Hepatocyte (in vitro differentiated cells): Measurements from ENCODE around the gene SRMS.

ENCODE experiments used
- CTCF ChIP-seq: fragments of 200-600 bp; sonication (generic); IDR thresholded peaks from 2 replicates; pipeline ENCODE4 v1.5.1; 2016; ENCODE audit warnings: antibody characterized with exemption, mild to moderate bottlenecking; ENCODE audit not compliant: poor library complexity
- EZH2 ChIP-seq: fragments of 200-600 bp; sonication (generic); IDR thresholded peaks from 2 replicates; pipeline ENCODE4 v1.6.1; 2016; ENCODE audit warnings: antibody characterized with exemption, mild to moderate bottlenecking, borderline replicate concordance

- no peak for TF ChIP-seq CTCF
- no peak for TF ChIP-seq EZH2
Measured at GRCh38 chr20:63546956-63547724, 409 bp downstream of the SRMS start.
